ENCODE results near the gene OAF. TPM values are rescaled to one million over a fixed set of nuclear protein-coding genes. Genes with fewer than 3 reads are reported as not detected.

OAF gene
- total RNA-seq, 4 donors from 2014 or later = 29.2 to 90.1 (median 44.6) TPM

- H3K27ac ChIP-seq = peak overlapping the region in 1 of 2 donors; percentile 26
- intact Hi-C loops (cut with DNase I; ENCODE audit: low total_unique reads) = no loop called here
- no peak overlapping the region for H3K4me3 ChIP-seq
- H3K36me3 ChIP-seq = no peaks in the 10 kb centered on the region
- no peaks in the 10 kb centered on the region for H3K9me3 ChIP-seq
- no peaks in the 10 kb centered on the region for H3K4me1 ChIP-seq
- H3K27me3 ChIP-seq = no peaks in the 10 kb centered on the region
- no peak for DNase-seq
- TF ChIP-seq CTCF (IDR thresholded peaks at IDR 0.05) (no peak), POLR2A (IDR thresholded peaks at IDR 0.05) (no peak)
These were observed 12.9 kb upstream of the OAF start for GRCh38 chr11:120197977-120198376.

- no peak overlapping the region for H3K4me3 ChIP-seq
- no peak for TF ChIP-seq CTCF (IDR thresholded peaks at IDR 0.05)
- TF ChIP-seq POLR2A (IDR thresholded peaks at IDR 0.05) = no peak
- no peaks in the 10 kb centered on the region for H3K27me3 ChIP-seq
- no peaks in the 10 kb centered on the region for H3K36me3 ChIP-seq
- H3K4me1 ChIP-seq = no peaks in the 10 kb centered on the region
- peak overlapping the region in 1 of 2 donors; percentile 26 for H3K27ac ChIP-seq
- no peak for DNase-seq
- intact Hi-C loops (cut with DNase I; ENCODE audit: low total_unique reads) = no loop called here
- no peaks in the 10 kb centered on the region for H3K9me3 ChIP-seq
These were observed 12.4 kb upstream of the OAF start for GRCh38 chr11:120198403-120198786.

- DNase-seq = no peak
- H3K9me3 ChIP-seq = no peaks in the 10 kb centered on the region
- TF ChIP-seq CTCF (IDR thresholded peaks at IDR 0.05) (no peak), POLR2A (IDR thresholded peaks at IDR 0.05) (no peak)
- no peaks in the 10 kb centered on the region for H3K27me3 ChIP-seq
- H3K36me3 ChIP-seq = no peaks in the 10 kb centered on the region
- intact Hi-C loops (cut with DNase I; ENCODE audit: low total_unique reads) = no loop called here
- H3K4me3 ChIP-seq = no peak overlapping the region
- no peaks in the 10 kb centered on the region for H3K4me1 ChIP-seq
- peak overlapping the region in 1 of 2 donors; percentile 26 for H3K27ac ChIP-seq
These were observed 11.9 kb upstream of the OAF start for GRCh38 chr11:120198787-120199469.

GRCh38 chr11:120199613-120200012 is 11.2 kb upstream of the OAF start:
- Histone ChIP-seq H3K36me3 (no peaks in the 10 kb centered on the region), H3K27me3 (no peaks in the 10 kb centered on the region), H3K9me3 (no peaks in the 10 kb centered on the region), H3K4me3 (no peak overlapping the region), H3K4me1 (no peaks in the 10 kb centered on the region), H3K27ac (no peak overlapping the region)
- no peak for DNase-seq
- TF ChIP-seq CTCF (IDR thresholded peaks at IDR 0.05) = no peak
- no peak for TF ChIP-seq POLR2A (IDR thresholded peaks at IDR 0.05)
- intact Hi-C loops (cut with DNase I; ENCODE audit: low total_unique reads) = no loop called here

- Histone ChIP-seq H3K36me3 (no peaks in the 10 kb centered on the region), H3K27ac (no peak overlapping the region), H3K4me1 (no peaks in the 10 kb centered on the region), H3K4me3 (no peak overlapping the region), H3K27me3 (no peaks in the 10 kb centered on the region), H3K9me3 (no peaks in the 10 kb centered on the region)
- intact Hi-C loops (cut with DNase I; ENCODE audit: low total_unique reads) = no loop called here
- no peak for DNase-seq
- TF ChIP-seq POLR2A (IDR thresholded peaks at IDR 0.05) = no peak
These were observed 10.2 kb upstream of the OAF start for GRCh38 chr11:120200677-120201076.

- intact Hi-C loops (cut with DNase I; ENCODE audit: low total_unique reads) = no loop called here
- H3K27me3 ChIP-seq = no peaks in the 10 kb centered on the region
- H3K4me3 ChIP-seq = no peak overlapping the region
- H3K36me3 ChIP-seq = no peaks in the 10 kb centered on the region
- H3K9me3 ChIP-seq = no peaks in the 10 kb centered on the region
- no peaks in the 10 kb centered on the region for H3K4me1 ChIP-seq
- DNase-seq = no peak
- no peak overlapping the region for H3K27ac ChIP-seq
- TF ChIP-seq CTCF (IDR thresholded peaks at IDR 0.05) = no peak
- no peak for TF ChIP-seq POLR2A (IDR thresholded peaks at IDR 0.05)
These were observed 9.2 kb upstream of the OAF start for GRCh38 chr11:120201653-120202052.

Measured in uterus (tissue), 4 donors.